HL-60/S4 treated with phorbol 12-myristate 13-acetate at 8.2 ng/mL for 4 days and 3 days (cell line): ENCODE data around the gene MAEA.

ENCODE experiments used
- in situ Hi-C: fragments of 300-500 bp; cut with MboI; formaldehyde crosslinking; loops from 2 replicates; pipeline ENCODE4 v1.15.0; 2022; ENCODE audit warnings: low sequenced_read_pairs

Gene MAEA

DNA sequence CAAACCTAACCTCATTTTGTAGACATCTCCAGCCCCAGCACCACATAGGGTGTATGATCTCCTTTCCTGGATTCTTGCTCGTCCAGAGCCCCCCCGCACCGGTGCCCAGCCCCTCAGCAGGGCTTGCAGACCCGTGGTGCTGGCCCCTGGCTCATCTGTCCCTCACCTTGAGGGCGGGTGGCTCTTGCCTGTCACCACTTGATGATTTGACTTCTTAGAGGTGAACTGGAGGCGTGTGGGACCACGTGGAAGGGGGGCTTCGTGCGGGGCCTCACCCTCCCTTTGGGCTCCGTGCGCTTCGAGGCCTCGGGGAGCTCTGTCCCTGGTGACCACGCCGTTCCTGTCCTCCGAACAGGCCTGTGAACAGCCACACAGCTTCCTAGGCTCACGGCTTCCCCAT is 72.8 kb downstream of the MAEA start:
- in situ Hi-C loops, result loop anchor here (25.0 kb wide), 1 partner anchor 225 kb away; no protein-coding TSS in a partner anchor

DNA sequence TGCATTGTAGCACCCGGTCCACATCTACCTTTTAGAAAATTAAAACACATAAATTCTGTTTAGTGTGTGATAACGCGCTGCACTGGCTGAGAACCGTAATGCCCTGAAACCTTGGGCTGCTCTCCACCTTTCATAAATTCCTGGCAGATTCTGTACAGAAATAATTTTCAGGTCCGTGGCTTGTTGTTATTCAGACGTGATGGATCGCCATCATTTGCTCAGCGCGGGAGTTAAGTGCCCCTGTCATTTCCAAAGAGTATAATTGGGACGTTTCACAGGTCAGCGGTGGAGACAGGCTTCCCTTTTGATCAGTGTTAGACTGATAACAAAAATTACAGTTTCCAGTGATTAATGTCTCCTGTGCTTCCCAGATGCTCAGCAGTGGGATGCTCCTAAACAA is 73.8 kb downstream of the MAEA start:
- in situ Hi-C loops, result loop anchor here (25.0 kb wide), 1 partner anchor 226 kb away; no protein-coding TSS in a partner anchor

DNA sequence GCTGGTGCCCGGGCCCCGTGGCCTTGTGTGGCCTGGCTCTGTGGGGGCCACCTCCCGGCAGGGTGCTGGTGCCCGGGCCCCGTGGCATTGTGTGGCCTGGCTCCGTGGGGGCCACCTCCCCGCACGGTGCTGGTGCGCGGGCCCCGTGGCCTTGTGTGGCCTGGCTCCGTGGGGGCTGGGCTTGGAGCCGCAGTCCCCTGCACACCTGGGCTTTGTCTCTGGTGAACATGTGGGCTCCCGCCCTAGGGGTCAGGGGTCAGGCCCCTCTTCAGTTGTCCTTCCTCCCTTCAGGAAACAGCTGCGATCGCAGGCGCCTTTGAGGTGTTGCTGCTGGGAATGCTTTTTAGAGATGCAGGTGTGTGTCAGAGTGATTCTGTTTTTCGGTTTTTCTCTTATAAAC is 74.5 kb downstream of the MAEA start:
- in situ Hi-C loops, result loop anchor here (25.0 kb wide), 1 partner anchor 227 kb away; no protein-coding TSS in a partner anchor

DNA sequence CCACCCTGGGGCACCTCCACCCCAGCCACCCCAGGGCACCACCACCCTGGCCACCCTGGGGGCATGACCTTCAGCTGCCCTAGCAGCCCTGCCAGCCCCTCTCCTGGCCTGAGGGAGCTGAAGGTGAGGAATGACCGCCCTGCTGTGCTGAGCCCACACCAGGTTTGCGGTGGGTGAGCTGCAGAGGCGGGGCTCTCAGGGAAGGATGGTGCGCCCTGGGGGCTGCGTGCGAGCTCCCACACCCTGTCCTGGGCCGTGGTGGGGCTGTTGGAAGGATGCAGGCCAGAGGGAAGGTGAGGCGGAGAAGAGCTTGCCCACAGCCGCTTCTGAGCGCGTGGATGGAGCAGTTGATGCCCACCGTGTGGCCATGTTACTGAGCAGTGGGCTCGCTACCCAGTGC is 75.1 kb downstream of the MAEA start:
- in situ Hi-C loops, result loop anchor here (25.0 kb wide), 1 partner anchor 227 kb away; no protein-coding TSS in a partner anchor

DNA sequence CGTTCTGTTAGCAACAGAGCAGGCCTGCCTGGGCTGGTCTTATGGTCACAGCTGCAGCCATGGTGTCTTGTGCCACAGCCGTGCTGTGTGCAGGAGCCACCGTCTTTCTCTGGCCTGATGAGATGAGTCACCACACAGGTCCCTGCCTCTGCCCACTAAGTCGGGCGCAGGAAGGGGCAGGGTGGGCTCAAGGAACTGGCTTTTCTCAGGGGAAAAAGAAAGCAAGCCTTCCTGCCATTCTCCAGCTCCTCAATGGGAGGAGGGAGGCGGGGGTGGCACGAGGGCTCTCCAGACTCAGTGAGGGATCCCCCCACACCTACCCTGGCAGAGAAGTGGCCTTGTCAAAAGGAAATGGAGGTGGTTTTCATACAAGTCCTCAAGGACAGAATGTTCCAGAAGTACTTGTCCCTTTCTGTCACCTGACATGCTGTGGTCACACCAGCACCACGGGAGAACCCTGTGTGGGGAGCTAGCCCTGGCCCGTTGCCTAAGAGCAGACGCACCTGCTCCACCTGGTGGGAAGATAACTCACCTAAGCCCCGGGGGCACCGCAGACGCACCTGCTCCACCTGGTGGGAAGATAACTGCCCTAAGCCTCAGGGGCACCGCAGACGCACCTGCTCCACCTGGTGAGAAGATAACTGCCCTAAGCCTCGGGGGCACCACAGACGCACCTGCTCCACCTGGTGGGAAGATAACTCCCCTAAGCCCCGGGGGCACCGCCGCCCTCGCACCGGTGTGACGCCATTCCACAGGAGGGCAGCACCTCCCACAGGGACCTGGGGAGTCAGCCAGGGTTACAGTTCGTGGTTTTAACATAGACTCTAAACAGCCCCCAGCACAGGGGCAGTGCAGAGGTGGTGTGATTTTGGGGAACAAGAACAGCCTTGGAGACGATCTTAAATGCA is 75.8 kb downstream of the MAEA start:
- in situ Hi-C loops, result loop anchor here (25.0 kb wide), 1 partner anchor 228 kb away; no protein-coding TSS in a partner anchor

DNA sequence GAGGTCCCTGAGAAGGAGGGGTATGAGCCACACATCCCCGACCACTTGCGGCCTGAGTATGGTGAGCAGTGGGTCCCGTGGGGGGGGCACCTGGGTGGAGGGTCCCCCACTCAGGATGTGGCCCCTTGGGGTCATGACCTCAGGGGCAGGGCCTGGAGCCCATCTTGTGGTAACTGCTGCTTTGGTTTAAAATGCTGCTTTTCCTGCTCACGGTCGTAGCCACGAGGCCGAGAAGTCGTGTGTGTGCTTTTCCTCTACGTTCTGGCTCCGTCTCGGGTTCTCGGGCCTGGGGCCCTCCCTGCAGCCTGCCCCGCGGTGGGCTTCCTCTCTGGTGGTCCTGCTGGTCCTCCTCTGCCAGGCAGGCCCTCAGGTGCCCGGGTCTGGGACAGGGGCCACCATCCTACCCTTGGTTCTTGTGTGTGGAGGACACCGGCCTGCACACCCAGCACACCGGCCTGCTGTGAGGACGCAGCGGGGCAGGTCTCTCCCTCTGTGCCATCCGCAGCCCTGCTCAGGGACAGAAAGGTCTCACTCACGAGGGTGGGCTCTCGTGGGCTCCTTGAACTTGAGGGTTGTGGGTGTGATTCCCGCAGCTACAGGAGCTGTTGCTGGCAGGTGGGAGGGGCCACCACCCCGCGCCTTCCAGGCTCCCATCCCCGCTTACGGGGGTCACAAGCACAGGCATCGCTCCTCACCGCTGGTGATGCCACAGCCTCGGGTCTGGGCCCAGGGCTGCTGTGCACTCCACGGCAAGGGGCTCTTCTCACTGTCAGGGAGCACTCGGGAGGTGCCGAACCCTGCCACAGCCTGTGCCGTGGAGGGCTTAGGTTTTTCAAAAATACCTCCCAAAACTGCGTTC is 76.9 kb downstream of the MAEA start:
- in situ Hi-C loops, result loop anchor here (25.0 kb wide), 1 partner anchor 229 kb away; no protein-coding TSS in a partner anchor

DNA sequence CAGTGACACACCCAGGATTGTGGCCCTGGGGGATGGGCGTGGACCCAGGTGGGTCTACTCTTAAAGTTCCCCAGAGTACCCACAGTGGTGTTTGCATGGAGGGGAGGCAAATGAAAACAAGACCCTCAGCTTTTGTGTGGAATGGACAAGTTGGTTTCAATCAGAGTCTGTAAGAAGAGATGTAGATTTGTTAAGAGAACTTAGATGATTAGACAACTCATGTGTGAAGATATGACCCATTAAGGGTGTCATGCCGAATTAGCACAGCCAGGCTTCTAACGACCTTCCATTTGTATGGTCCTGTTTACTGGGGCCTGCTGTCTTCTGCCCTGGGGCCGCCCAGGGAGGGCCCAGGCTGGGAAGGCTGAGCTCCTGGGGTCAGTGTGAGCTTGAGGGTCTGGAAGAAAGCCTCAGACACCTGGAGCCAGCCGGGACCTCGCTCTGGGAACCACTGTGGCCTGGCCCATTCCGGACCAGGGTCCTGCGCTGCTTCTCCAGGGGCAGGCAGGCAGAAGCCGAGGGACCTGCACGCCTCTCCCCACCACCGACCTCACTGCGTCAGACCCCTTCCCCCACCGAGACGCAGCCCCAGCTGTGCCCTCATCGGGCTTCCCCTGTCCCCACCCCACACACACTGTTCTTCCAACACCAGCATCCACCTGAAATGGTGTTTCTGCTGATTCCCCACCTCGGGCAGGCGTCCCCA is 77.7 kb downstream of the MAEA start:
- in situ Hi-C loops, result loop anchor here (25.0 kb wide), 1 partner anchor 230 kb away; no protein-coding TSS in a partner anchor

DNA sequence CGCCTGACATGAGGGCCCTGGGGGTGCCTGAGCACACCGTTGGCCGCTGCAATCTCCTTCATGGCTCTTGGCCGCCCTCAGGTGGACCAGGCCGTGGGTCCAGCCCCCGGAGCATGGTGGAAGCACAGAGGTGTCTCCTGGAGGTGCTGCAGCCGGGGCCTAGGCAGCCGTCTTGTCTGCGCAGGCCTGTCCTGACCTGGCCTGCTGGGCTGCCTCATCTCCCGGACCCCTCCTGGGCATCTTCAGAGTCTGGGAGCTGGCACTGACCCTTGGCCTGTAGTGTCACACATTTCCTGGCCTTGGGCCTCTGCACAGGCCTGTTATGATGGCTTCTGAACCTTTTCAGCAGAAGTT is 78.2 kb downstream of the MAEA start:
- in situ Hi-C loops, result loop anchor here (25.0 kb wide), 1 partner anchor 231 kb away; no protein-coding TSS in a partner anchor

DNA sequence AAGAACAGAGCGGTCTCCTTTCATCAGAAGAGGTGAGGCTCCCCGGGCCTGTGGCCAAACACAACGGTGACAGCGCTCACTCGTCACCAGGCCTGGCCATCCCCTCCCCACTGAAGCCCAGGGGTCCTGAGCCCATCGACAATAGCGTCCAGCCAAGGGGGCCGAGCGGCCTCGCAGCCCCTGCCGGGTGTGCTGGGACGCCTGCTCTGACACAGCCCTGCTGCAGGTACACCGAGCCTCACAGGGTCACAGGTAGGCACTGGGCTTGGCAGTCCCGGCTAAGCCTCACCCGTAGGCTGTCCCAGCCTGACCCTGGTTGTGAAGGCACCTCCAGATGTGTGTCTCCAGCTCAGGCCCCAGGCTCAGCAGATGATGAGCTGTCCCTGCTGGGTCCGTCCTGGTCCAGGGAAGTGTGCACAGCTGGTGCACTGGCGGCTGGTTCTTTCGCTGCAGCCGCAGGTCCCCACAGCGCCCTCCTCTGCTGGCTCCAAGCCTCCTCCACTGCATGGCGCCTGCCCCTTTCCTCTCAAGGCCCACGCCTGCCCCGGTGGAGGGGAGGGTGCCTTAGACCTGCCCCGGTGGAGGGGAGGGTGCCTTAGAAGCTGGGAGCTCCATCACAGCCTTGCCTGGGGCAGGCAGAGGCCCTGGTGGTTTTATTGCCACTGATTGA is 78.9 kb downstream of the MAEA start:
- in situ Hi-C loops, result loop anchor here (25.0 kb wide), 1 partner anchor 231 kb away; no protein-coding TSS in a partner anchor

DNA sequence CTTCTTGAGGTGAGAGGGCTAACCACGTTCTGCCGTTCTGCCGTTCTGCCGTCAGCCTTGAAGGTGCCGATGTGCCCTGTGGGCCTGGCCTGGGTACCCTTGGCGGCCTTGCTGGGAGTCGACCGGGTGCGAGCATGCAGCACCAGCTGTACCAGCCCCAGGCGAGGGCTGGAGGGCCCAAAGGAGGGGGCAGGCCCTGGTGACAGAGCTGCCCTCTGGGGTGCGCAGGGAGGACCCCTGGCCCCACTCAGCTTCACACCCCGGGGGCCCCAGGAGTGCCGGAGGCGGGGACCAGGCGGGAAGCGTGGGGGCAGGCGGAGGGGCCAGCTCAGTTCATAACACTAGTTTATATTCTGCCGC is 79.4 kb downstream of the MAEA start:
- in situ Hi-C loops, result loop anchor here (25.0 kb wide), 1 partner anchor 232 kb away; no protein-coding TSS in a partner anchor

DNA sequence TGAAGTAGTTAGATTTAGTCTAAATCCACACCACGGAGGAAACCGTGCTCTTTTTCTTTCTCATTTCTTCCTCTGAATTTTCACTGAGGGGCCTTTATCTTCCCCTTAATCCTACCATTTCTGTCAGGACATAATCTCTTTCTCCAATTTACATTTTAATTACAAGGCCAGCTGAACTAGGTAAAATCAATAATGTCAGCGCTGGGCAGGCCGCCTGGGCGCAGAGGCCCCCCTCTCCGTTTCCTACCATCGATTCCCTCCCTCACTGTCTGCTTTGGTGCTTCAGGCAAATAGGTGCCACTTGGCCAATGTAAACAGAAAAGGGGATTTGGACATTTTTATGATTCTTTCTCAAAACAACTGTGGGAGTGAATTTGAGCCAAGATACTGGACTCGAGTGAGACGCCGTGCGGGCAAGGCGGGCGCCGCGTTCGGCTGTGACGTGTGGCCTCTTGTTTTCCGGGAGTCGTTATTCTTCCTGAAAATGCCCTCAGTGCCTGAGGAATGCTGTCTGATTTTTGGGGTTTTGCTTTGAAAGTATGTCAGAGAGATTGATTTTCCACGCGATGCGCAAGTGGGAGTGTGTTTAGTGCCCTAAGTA is 79.9 kb downstream of the MAEA start:
- in situ Hi-C loops, result loop anchor here (25.0 kb wide), 1 partner anchor 232 kb away; no protein-coding TSS in a partner anchor

DNA sequence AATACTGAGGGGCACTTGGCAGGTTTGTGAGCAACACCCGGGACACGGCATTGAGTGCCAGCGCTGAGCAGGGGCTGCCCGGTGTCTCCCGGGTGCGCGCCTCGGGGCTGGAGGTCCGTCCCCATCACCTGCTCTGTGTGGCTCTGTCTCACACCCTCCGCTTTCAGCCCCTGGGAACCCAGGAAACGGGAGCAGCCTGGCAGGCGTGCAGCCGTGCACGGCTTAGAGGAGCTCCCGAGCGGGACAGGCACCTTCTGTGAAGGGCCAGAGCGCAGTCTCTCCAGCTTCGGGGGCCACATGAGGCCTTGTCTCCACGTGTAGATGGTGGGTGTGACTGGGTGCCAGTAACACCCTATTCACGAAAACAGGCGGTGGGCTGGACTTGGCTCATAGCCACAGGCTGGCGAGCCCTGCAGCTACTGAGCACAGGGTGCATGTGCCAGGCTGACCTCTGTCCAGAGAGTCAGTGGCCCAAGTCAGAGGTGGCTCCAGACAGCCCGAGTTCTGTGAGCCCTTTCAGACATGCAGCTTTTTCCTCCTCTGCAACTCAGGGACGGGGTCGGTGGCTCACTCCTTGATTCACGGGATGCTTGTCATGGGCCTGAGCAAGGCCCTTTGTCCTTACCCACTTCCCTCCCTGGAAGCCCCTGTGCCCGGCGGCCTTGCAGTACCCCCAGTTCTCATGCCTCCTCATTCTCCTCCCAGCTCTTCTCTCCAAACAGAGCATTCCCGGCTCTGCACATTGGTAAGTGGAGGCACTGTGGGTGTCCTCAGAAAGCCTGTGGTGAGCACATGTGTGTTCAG is 80.8 kb downstream of the MAEA start:
- in situ Hi-C loops, result loop anchor here (25.0 kb wide), 1 partner anchor 233 kb away; no protein-coding TSS in a partner anchor

DNA sequence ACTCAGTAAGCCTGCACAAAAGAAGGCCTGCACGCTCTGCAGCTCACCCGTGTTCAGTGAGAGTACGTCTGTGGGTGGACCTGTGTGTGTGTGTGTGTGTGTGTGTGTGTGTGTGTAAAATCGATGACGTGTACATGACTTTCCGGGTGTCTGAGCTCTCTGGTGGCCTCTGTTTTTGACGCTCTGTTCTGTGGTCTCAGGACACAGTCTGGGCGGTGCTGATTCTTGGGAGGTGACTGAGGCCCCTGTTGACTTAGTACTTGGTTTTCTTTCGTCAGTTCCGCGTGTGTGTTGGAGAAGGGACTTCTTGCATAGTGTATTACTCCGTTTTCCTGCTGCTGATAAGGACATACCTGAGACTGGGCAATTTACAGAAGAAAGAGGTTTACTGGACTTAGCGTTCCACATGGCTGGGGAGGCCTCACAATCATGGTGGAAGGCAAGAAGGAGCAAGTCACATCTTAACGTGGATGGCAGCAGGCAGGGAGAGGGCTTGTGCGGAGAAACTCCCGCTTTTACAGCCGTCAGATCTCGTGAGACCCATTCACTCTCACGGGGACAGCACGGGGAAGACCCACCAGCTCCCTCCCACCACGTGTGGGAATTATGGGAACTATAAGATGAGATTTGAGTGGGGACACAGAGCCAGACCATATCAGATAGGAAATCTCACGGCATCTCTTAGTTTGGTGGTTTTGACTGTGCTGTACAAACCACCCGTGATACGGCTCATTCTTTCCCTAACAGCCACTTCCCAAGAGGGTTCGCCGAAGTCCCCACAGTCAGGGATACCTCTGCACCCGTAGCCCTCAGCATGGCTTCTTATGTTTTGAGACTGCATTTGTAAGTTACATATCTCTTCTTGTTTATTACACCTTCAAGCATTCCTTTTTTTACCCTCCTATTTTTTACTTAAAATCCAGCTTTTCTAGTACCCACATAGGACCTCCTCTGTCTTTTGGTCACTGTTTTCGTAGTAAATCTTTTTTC is 81.8 kb downstream of the MAEA start:
- in situ Hi-C loops, result loop anchor here (25.0 kb wide), 1 partner anchor 234 kb away; no protein-coding TSS in a partner anchor

DNA sequence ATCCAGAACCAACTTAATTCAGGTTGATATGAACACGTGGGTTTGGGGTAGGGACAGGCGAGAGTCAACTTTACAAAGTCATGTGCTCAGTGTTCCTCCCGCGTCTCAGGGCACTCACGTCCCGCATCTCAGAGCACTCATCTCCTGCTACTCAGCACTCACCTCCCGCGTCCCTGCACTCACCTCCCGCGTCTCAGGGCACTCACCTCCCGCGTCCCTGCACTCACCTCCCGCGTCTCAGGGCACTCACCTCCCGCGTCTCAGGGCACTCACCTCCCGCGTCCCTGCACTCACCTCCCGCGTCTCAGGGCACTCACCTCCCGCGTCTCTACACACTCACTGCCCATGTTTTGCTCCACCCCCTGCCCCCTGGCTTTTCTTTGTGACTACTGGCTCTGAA is 82.9 kb downstream of the MAEA start:
- in situ Hi-C loops, result loop anchor here (25.0 kb wide), 1 partner anchor 235 kb away; no protein-coding TSS in a partner anchor

DNA sequence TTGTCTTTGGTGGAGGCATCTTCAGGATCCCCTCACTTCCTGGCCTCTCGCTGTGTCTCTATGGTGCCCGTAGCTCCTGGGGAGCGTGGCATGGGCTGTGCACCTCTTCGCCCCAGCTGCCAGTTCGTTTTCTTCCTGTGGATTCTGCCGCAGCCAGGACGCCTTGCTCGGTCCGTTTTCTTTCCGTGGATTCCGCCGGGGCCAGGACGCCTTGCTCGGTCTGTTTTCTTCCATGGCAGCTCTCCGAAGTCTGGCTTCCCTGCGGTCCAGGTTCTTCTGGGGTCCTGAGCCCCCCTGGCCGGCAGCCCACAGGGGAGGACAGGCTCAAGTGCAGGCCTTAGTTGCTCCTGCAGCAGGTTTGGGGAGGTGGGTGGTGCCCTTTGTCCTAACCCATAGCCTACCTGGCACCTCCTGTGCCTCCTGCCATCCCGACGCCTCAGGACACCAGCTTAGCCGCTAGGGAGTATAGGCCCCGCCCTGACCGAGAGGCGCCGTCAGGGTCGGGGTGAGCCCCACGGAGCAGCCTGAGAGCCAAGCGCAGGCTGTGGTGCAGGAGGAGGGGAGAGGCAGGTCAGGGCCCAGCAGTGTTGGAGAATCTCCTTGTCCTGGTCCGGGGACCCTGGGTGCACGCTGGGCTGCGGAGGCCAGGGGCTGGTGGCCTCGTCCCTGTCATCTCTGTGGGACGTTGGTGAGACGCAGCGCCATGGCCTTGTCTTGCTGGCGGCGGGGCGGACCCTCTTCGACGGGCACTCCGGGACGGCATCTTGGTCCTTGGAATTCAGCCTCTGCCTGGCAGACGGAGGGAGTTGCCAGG is 84.4 kb downstream of the MAEA start:
- in situ Hi-C loops, result loop anchor here (25.0 kb wide), 1 partner anchor 237 kb away; no protein-coding TSS in a partner anchor

DNA sequence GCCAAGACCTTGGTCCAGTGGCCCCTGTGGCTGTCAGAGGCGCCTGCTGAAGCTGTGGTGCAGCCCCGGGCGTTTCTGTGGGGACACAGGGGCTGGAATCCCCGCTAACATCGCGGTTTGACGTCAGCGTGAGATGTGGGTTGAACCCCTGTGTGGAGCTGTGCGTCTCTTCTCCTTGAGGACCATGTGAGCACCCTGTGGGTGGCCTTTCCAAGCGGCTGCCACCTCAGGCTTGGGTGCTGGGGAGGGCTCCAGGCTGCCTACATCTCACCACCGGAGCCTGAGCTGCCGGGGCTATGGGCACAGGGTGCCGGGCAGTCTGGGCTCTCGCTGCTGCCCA is 85.0 kb downstream of the MAEA start:
- in situ Hi-C loops, result loop anchor here (25.0 kb wide), 1 partner anchor 237 kb away; no protein-coding TSS in a partner anchor
